Measurements from ENCODE around the gene TPT1.

DNA sequence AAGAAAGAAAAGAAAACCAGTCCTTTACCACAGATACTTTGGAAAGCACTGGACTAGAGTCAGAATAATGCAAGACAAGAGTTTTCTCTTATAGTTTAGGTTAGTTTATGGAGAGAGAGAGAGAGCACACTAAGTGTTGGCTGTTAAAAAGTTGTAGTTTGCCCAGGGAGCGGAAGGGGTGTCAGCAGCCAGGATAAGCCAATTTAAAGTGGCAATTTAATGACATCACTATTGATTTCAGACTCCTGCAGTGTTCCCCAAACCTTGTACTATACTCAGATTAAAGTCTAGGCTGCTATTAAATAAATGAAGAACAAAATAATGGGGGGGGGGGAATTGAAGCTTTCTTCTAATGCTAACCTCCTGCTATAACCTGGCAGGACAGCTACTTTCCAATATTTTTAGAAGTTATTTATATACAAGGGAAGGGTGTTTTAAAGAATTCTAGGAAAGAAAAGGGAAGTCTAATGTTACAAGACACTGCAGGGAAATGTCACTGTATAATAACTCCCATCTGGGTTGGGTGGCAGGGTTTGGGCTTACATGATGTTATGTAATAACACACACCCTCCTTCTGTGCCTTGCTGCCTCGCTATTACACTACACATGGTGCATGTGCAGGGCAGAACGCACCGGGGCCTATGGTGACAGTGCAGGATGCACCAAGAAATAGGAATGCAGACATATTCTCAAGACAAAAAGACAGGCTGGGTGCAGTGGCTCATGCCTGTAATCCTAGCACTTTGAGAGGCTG, 19.9 kb downstream of the TPT1 start:
- TF ChIP-seq REST (IDR thresholded peaks at IDR 0.05) (no peak), RNF2 (IDR thresholded peaks at IDR 0.05; ENCODE audit: borderline replicate concordance, low read depth) (no peak), RCOR1 (IDR thresholded peaks at IDR 0.05; ENCODE audit: low read depth, low read length) (no peak), POLR2AphosphoS2 (conservative IDR thresholded peaks at IDR 0.05; ENCODE audit: low read length) (no peak), HDAC2 (IDR thresholded peaks at IDR 0.05) (no peak), RAD21 (conservative IDR thresholded peaks at IDR 0.05 in 1 of 2, IDR thresholded peaks at IDR 0.05 in 1 of 2) (no peak), NPAS2 (CRISPR knock-in tag; IDR thresholded peaks at IDR 0.05; ENCODE audit: borderline replicate concordance) (no peak), MYC (IDR thresholded peaks at IDR 0.05; ENCODE audit: borderline replicate concordance, low read length) (no peak), FOSB (CRISPR knock-in tag; IDR thresholded peaks at IDR 0.05) (no peak)
- TF ChIP-seq, protein P1, sequence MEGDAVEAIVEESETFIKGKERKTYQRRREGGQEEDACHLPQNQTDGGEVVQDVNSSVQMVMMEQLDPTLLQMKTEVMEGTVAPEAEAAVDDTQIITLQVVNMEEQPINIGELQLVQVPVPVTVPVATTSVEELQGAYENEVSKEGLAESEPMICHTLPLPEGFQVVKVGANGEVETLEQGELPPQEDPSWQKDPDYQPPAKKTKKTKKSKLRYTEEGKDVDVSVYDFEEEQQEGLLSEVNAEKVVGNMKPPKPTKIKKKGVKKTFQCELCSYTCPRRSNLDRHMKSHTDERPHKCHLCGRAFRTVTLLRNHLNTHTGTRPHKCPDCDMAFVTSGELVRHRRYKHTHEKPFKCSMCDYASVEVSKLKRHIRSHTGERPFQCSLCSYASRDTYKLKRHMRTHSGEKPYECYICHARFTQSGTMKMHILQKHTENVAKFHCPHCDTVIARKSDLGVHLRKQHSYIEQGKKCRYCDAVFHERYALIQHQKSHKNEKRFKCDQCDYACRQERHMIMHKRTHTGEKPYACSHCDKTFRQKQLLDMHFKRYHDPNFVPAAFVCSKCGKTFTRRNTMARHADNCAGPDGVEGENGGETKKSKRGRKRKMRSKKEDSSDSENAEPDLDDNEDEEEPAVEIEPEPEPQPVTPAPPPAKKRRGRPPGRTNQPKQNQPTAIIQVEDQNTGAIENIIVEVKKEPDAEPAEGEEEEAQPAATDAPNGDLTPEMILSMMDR (IDR thresholded peaks at IDR 0.05): no peak

Data from A549 (cell line).